C4-2B (cell line): ENCODE data around the gene VTI1A.
A peak's percentile ranks its signal among the peaks of the same experiment; 100 is the strongest.
"Not testable (repeated sequence)": the region's sequence is repeated elsewhere in the genome, so short reads cannot be mapped to it uniquely, and the experiment has no call there.

Source experiments
- H3K27ac ChIP-seq: fragments of 450-650 bp; 2 replicates; pipeline ENCODE4 v1.5.1; 2017
- CTCF ChIP-seq: fragments of 450-650 bp; conservative IDR thresholded peaks from 2 replicates; pipeline ENCODE4 v1.5.1; 2017; ENCODE audit warnings: mild to moderate bottlenecking
- ZFX ChIP-seq: fragments of 450-650 bp; IDR thresholded peaks from 2 replicates; pipeline ENCODE4 v1.6.1; 2017

VTI1A gene

GRCh38 chr10:112454910-112455779 lies 8.1 kb downstream of the VTI1A start:
- TF ChIP-seq CTCF (no peak), ZFX (no peak)
- no peak overlapping the region for H3K27ac ChIP-seq

- TF ChIP-seq CTCF (peak; percentile 40), ZFX (no peak)
- H3K27ac ChIP-seq, result no peak overlapping the region
Observed at GRCh38 chr10:112456533-112456932, 9.5 kb downstream of the VTI1A start.

- no peak overlapping the region for H3K27ac ChIP-seq
- TF ChIP-seq CTCF (no peak), ZFX (no peak)
Observed at GRCh38 chr10:112460366-112460765, 13.4 kb downstream of the VTI1A start.

GRCh38 chr10:112461029-112461887 lies 14.2 kb downstream of the VTI1A start:
- H3K27ac ChIP-seq, result no peak overlapping the region
- TF ChIP-seq CTCF (no peak), ZFX (no peak)

GRCh38 chr10:112464074-112464473 lies 17.1 kb downstream of the VTI1A start:
- H3K27ac ChIP-seq, result not testable (repeated sequence)

- TF ChIP-seq ZFX (no peak), CTCF (no peak)
- H3K27ac ChIP-seq, result no peak overlapping the region
Observed at GRCh38 chr10:112465299-112465883, 18.4 kb downstream of the VTI1A start.

GRCh38 chr10:112466802-112467201 lies 19.8 kb downstream of the VTI1A start:
- TF ChIP-seq ZFX, result no peak

GRCh38 chr10:112467541-112468075 lies 20.6 kb downstream of the VTI1A start:
- TF ChIP-seq ZFX, result no peak
- no peak for TF ChIP-seq CTCF
- no peak overlapping the region for H3K27ac ChIP-seq

More at GRCh38 chr10:112466802-112467201, 19.8 kb downstream of the VTI1A start:
- no peak overlapping the region for H3K27ac ChIP-seq
